Naive thymus-derived CD4-positive, alpha-beta T cell (primary cell): Measurements from ENCODE around the gene FPR3. TPM values are rescaled to one million over a fixed set of nuclear protein-coding genes. Genes with fewer than 3 reads are reported as not detected.

Source experiments
- ATAC-seq: fragments of 150-1000 bp; cut with Tn5 transposase; 2 replicates; pipeline ENCODE4 v1.10.0; 2021; ENCODE audit warnings: mild to moderate bottlenecking, moderate library complexity
- CTCF ChIA-PET: fragments of 350-600 bp; sonication (Branson Sonifier 250); formaldehyde crosslinking; loops from one replicate; lab custom pipeline; 2021; ENCODE audit warnings: antibody characterized with exemption; lab: Charles Lee
- POLR2A ChIA-PET: fragments of 350-600 bp; sonication (Branson Sonifier 250); formaldehyde crosslinking; loops from one replicate; lab custom pipeline; 2021; ENCODE audit warnings: antibody characterized with exemption, inconsistent platforms; lab: Charles Lee
- DNase-seq, 9 donors: peaks; one replicate each; pipeline versions ENCODE4 v3.0.0 to v3.0.0-alpha.2; 2020 to 2022; ENCODE audit warnings: mixed read lengths in 1 of 9
- H3K27ac ChIP-seq: one replicate; pipeline ENCODE4 v1.7.0; 2013; ENCODE audit warnings: mild to moderate bottlenecking, low read depth, low read length, moderate library complexity
- H3K27me3 ChIP-seq, 2 donors: one replicate each; pipeline ENCODE4 v1.7.0; 2013; ENCODE audit warnings: low read length in 2 of 2, mild to moderate bottlenecking in 2 of 2, moderate library complexity in 2 of 2; ENCODE audit not compliant: control insufficient read depth in 2 of 2, insufficient read depth in 2 of 2
- H3K36me3 ChIP-seq, 3 experiments: 1 replicate in 2 of 3; 2 replicates in 1 of 3; pipeline ENCODE4 v1.7.0; 2013; ENCODE audit warnings: low read length in 3 of 3, mild to moderate bottlenecking in 3 of 3, moderate library complexity in 1 of 3; ENCODE audit not compliant: insufficient read depth in 3 of 3, control insufficient read depth in 2 of 3
- H3K4me1 ChIP-seq, 2 donors: one replicate each; pipeline ENCODE4 v1.7.0; 2013; ENCODE audit warnings: low read length in 2 of 2, mild to moderate bottlenecking in 2 of 2, moderate library complexity in 1 of 2; ENCODE audit not compliant: control insufficient read depth in 2 of 2, insufficient read depth in 2 of 2
- H3K4me3 ChIP-seq: 2 replicates; pipeline ENCODE4 v1.7.0; 2013; ENCODE audit warnings: mild to moderate bottlenecking, low read length
- H3K9me3 ChIP-seq, 3 experiments: 1 replicate in 2 of 3; 2 replicates in 1 of 3; pipeline ENCODE4 v1.7.0; 2013; ENCODE audit warnings: low read length in 3 of 3; ENCODE audit not compliant: control insufficient read depth in 2 of 3
- H3K27ac Mint-ChIP-seq, 9 donors: one replicate each; pipeline ENCODE4 v1.8.0; 2020 to 2022; ENCODE audit warnings: mixed read lengths in 9 of 9, mild to moderate bottlenecking in 8 of 9, moderate library complexity in 5 of 9, inconsistent platforms in 2 of 9
- H3K27me3 Mint-ChIP-seq, 5 donors: one replicate each; pipeline ENCODE4 v1.8.0; 2021 to 2022; ENCODE audit warnings: mixed read lengths in 5 of 5, mild to moderate bottlenecking in 1 of 5
- H3K36me3 Mint-ChIP-seq, 5 donors: one replicate each; pipeline ENCODE4 v1.8.0; 2020 to 2022; ENCODE audit warnings: mixed read lengths in 5 of 5, mild to moderate bottlenecking in 3 of 5, inconsistent platforms in 1 of 5
- H3K4me1 Mint-ChIP-seq, 7 donors: one replicate each; pipeline ENCODE4 v1.8.0; 2020 to 2022; ENCODE audit warnings: mixed read lengths in 7 of 7, mild to moderate bottlenecking in 3 of 7, inconsistent platforms in 1 of 7
- H3K4me3 Mint-ChIP-seq, 10 donors: one replicate each; pipeline ENCODE4 v1.8.0; 2020 to 2022; ENCODE audit warnings: mild to moderate bottlenecking in 10 of 10, mixed read lengths in 10 of 10, moderate library complexity in 6 of 10, inconsistent platforms in 2 of 10
- H3K9me3 Mint-ChIP-seq, 11 donors: one replicate each; pipeline ENCODE4 v1.8.0; 2020 to 2022; ENCODE audit warnings: mixed read lengths in 11 of 11, mild to moderate bottlenecking in 4 of 11, inconsistent platforms in 1 of 11, moderate library complexity in 1 of 11
- intact Hi-C, 2 donors: fragments of 100-400 bp; cut with micrococcal nuclease; formaldehyde crosslinking; loops; one replicate each; pipeline ENCODE4 v1.15.1; 2023
- polyA plus RNA-seq, 2 donors: library from polyadenylated mRNA; unstranded; fragments of 300-500 nt; fragmentation: Illumina TruSeq; gene quantifications; one replicate each; pipeline ENCODE4 v1.2.3, GENCODE V29; 2021
- total RNA-seq, 6 experiments: library from RNA in 5 of 6; stranded (reverse) in 5 of 6; gene quantifications; 1 replicate in 5 of 6; 2 replicates in 1 of 6; pipeline ENCODE4 v1.2.3 and lab custom pipeline; 2021 to 2026

FPR3 gene
- total and polyA plus RNA-seq, 7 experiments from 2014 or later = 0.13 to 5.1 (median 3.0) TPM; not detected in 3

GRCh38 chr19:51788029-51788428 is 6.9 kb upstream of the FPR3 start:
- Mint-ChIP-seq H3K4me3 (no peak overlapping the region), H3K9me3 (peaks cover 0 to 17% (median 7%) of the 10 kb centered on the region in 11 donors), H3K36me3 (peaks cover 0 to 1% (median 0%) of the 10 kb centered on the region in 5 donors), H3K4me1 (peaks cover 0 to 2% (median 0%) of the 10 kb centered on the region in 7 donors), H3K27ac (no peak overlapping the region), H3K27me3 (peaks cover 0 to 16% (median 11%) of the 10 kb centered on the region in 5 donors)
- Histone ChIP-seq H3K4me3 (no peak overlapping the region), H3K4me1 (no peaks in the 10 kb centered on the region), H3K27ac (no peak overlapping the region), H3K27me3 (no peaks in the 10 kb centered on the region), H3K36me3 (no peaks in the 10 kb centered on the region), H3K9me3 (no peaks in the 10 kb centered on the region)
- intact Hi-C loops = no loop called here
- ChIA-PET CTCF (no interaction called here), POLR2A (no interaction called here)
- ATAC-seq (no peak), DNase-seq (no peak)

- POLR2A ChIA-PET = no interaction called here
- ATAC-seq (no peak), DNase-seq (no peak)
- Histone ChIP-seq H3K27me3 (no peaks in the 10 kb centered on the region), H3K36me3 (no peaks in the 10 kb centered on the region), H3K27ac (no peak overlapping the region), H3K9me3 (no peaks in the 10 kb centered on the region), H3K4me1 (no peaks in the 10 kb centered on the region), H3K4me3 (no peak overlapping the region)
- peaks cover 0 to 21% (median 11%) of the 10 kb centered on the region in 5 donors for H3K27me3 Mint-ChIP-seq
- CTCF ChIA-PET = interaction anchor here (1.2 kb wide), 1 partner anchor 11 kb away, joined by 5 read pairs; no protein-coding TSS in a partner anchor
- no peak overlapping the region for H3K27ac Mint-ChIP-seq
- peaks cover 0 to 1% (median 0%) of the 10 kb centered on the region in 5 donors for H3K36me3 Mint-ChIP-seq
- no peak overlapping the region for H3K4me3 Mint-ChIP-seq
- intact Hi-C loops = no loop called here
- H3K4me1 Mint-ChIP-seq = peaks cover 0 to 2% (median 0%) of the 10 kb centered on the region in 7 donors
- peaks cover 0 to 23% (median 8%) of the 10 kb centered on the region in 11 donors for H3K9me3 Mint-ChIP-seq
These were observed 5.7 kb upstream of the FPR3 start for GRCh38 chr19:51789061-51789795.

- ATAC-seq (no peak), DNase-seq (no peak)
- Histone ChIP-seq H3K27ac (no peak overlapping the region), H3K27me3 (no peaks in the 10 kb centered on the region), H3K4me3 (no peak overlapping the region), H3K9me3 (no peaks in the 10 kb centered on the region), H3K36me3 (no peaks in the 10 kb centered on the region), H3K4me1 (no peaks in the 10 kb centered on the region)
- H3K4me1 Mint-ChIP-seq = no peaks in the 10 kb centered on the region
- H3K4me3 Mint-ChIP-seq = no peak overlapping the region
- peaks cover 0 to 29% (median 27%) of the 10 kb centered on the region in 5 donors for H3K27me3 Mint-ChIP-seq
- POLR2A ChIA-PET = no interaction called here
- peaks cover 0 to 9% (median 0%) of the 10 kb centered on the region in 5 donors for H3K36me3 Mint-ChIP-seq
- CTCF ChIA-PET = interaction anchor here (0.6 kb wide), 1 partner anchor 25 kb away, joined by 6 read pairs; no protein-coding TSS in a partner anchor
- no peak overlapping the region for H3K27ac Mint-ChIP-seq
- peaks cover 5 to 49% (median 11%) of the 10 kb centered on the region in 11 donors for H3K9me3 Mint-ChIP-seq
- intact Hi-C loops = no loop called here
These were observed 2.0 kb upstream of the FPR3 start for GRCh38 chr19:51792932-51793331.

- no peaks in the 10 kb centered on the region for H3K9me3 ChIP-seq
- peaks cover 0 to 35% (median 29%) of the 10 kb centered on the region in 5 donors for H3K27me3 Mint-ChIP-seq
- H3K36me3 ChIP-seq = no peaks in the 10 kb centered on the region
- POLR2A ChIA-PET = interaction anchor here (0.5 kb wide), 1 partner anchor 1779 kb away, joined by 5 read pairs; no protein-coding TSS in a partner anchor
- H3K27ac ChIP-seq = no peak overlapping the region
- peaks cover 5 to 57% (median 14%) of the 10 kb centered on the region in 11 donors for H3K9me3 Mint-ChIP-seq
- H3K27ac Mint-ChIP-seq = no peak overlapping the region
- H3K4me3 ChIP-seq = no peak overlapping the region
- H3K4me1 Mint-ChIP-seq = no peaks in the 10 kb centered on the region
- intact Hi-C loops = no loop called here
- DNase-seq (no peak), ATAC-seq (no peak)
- H3K27me3 ChIP-seq = no peaks in the 10 kb centered on the region
- no peak overlapping the region for H3K4me3 Mint-ChIP-seq
- CTCF ChIA-PET = no interaction called here
- H3K4me1 ChIP-seq = no peaks in the 10 kb centered on the region
- H3K36me3 Mint-ChIP-seq = peaks cover 0 to 12% (median 4%) of the 10 kb centered on the region in 5 donors
These were observed 963 bp upstream of the FPR3 start for GRCh38 chr19:51793994-51794393.

GRCh38 chr19:51796195-51796679 is 1.3 kb downstream of the FPR3 start:
- Mint-ChIP-seq H3K4me3 (no peak overlapping the region), H3K9me3 (peaks cover 9 to 69% (median 14%) of the 10 kb centered on the region in 11 donors), H3K27ac (no peak overlapping the region), H3K4me1 (no peaks in the 10 kb centered on the region), H3K36me3 (peaks cover 0 to 16% (median 4%) of the 10 kb centered on the region in 5 donors), H3K27me3 (peaks cover 0 to 43% (median 26%) of the 10 kb centered on the region in 5 donors)
- intact Hi-C loops = no loop called here
- DNase-seq (no peak), ATAC-seq (peak; percentile 38)
- H3K9me3 ChIP-seq = no peaks in the 10 kb centered on the region
- ChIA-PET CTCF (no interaction called here), POLR2A (no interaction called here)
- no peaks in the 10 kb centered on the region for H3K27me3 ChIP-seq
- no peak overlapping the region for H3K27ac ChIP-seq
- H3K36me3 ChIP-seq = no peaks in the 10 kb centered on the region
- H3K4me3 ChIP-seq = no peak overlapping the region
- H3K4me1 ChIP-seq = no peaks in the 10 kb centered on the region

- Histone ChIP-seq H3K27ac (no peak overlapping the region), H3K4me1 (no peaks in the 10 kb centered on the region), H3K36me3 (no peaks in the 10 kb centered on the region), H3K27me3 (no peaks in the 10 kb centered on the region), H3K9me3 (no peaks in the 10 kb centered on the region), H3K4me3 (no peak overlapping the region)
- Mint-ChIP-seq H3K27me3 (peaks cover 0 to 43% (median 29%) of the 10 kb centered on the region in 5 donors), H3K9me3 (peaks cover 6 to 75% (median 14%) of the 10 kb centered on the region in 11 donors), H3K4me3 (no peak overlapping the region), H3K4me1 (no peaks in the 10 kb centered on the region), H3K36me3 (peaks cover 0 to 16% (median 4%) of the 10 kb centered on the region in 5 donors), H3K27ac (no peak overlapping the region)
- intact Hi-C loops = no loop called here
- POLR2A ChIA-PET = no interaction called here
- no peak for DNase-seq
- no peak for ATAC-seq
- CTCF ChIA-PET = no interaction called here
These were observed 2.5 kb downstream of the FPR3 start for GRCh38 chr19:51797480-51797879.
